SK-N-DZ (cell line): ENCODE measurements around the gene DYNLT2.

Source experiments
- DNase-seq: peaks from one replicate; pipeline ENCODE4 v3.0.0-alpha.2; 2015; ENCODE audit warnings: low spot score

DYNLT2 gene

DNA sequence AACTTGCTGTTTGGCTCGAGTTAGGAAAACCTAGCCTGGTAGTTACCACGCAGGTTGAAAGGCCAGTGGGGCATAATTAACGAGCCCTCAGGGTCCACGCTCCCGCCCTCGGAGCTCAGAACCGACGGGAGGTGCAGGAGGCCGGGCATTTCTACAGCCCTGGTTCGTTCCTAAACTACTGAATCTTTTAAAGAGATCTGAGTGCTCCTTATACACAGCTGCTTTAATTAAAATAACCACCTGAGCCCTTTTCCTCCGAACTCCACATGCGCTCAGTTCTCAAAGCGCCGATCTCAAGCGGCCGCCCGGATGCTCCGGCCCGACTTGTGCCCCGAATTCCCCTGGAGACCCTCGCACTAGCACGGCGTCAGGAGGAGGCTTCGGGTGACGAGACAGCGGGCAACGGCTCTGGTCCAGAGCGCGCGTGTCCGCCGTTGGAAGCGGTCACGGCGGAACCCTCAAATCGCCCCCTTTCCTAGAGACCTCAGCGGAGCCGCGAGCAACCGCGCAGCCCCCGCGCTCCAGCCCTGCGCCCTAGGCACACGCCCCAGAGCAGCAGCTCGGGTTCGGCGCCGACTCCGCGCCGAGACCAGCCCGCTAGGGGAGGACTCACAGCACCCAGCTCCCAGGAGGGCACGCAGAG lies 49.9 kb downstream of the DYNLT2 start:
- no peak for DNase-seq

DNA sequence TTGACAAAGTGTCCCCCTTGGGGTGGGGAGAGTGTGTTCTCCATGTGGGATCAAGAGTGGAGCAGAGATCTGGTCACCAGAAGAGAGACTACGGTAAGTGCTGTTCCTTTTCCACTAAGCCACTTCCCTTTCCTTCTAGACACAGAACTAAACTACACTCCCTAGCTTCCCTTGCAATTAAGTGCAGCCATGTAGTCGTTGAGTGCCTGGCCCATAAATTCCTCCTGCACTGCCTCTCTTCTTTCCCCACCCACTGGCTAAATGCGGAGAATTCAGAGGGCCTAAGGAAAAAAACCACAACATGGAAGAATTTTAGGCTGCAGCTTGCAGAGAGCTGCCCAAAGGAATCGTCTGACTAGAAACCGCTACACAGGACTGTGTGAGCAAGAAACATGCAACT lies 51.1 kb downstream of the DYNLT2 start:
- DNase-seq: no peak

- peak; percentile 42 for DNase-seq
Observed at GRCh38 chr6:169697115-169697514, 54.3 kb downstream of the DYNLT2 start.

DNA sequence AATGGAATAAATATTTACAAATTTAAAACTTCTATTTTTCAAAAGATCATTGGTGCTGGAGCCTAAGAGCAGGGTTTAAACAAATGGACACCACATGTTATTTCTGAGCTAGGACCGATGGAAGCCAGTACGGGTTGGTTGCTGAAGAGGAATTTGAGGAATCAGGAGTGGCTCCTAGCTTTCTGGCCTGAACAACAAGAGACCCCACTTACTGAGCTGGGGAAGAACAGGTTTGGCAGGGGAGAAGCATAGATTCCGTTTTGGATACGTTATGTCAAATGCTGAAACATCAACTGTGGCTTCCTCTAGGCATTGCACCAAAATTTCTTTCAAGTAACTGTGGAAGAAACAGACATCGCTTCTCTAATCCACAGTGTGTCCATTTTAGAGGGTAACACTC lies 56.2 kb downstream of the DYNLT2 start:
- DNase-seq: no peak

DNA sequence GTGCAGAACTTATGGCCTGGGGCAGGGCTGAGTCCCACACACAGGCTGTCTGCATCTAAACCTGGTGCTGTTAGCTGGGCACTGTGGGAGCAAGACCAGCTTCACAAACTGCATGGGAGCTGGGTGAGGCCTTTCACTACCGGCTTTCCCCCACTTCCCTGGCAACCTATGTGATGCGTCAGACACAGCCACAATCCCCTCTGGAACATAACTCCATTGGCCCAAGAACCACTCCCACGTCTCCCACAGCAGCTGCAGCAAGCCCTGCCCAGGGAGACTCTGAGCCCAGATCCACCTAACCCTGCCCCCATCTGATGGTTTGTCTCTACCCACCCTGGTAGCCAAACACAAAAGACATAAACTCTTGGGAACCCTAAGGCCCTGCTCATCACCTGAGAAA lies 58.9 kb downstream of the DYNLT2 start:
- DNase-seq: no peak

GRCh38 chr6:169691260-169691659 lies 60.1 kb downstream of the DYNLT2 start:
- DNase-seq: no peak
